HCT116 (cell line): Measurements from ENCODE around the gene MIF4GD. TPM values are rescaled to one million over a fixed set of nuclear protein-coding genes. Genes with fewer than 3 reads are reported as not detected.

Experiments used
- ATAC-seq: fragments of 200-7000 bp; cut with Tn5 transposase; 2 replicates; pipeline ENCODE4 v1.9.1; 2020; ENCODE audit warnings: mild to moderate bottlenecking, moderate library complexity
- BruUV-seq: library from RNA; stranded (reverse); fragments of 400-500 nt; replicated peaks from 2 replicates; lab custom pipeline; 2021; lab: Mats Ljungman, UMichigan
- CTCF ChIA-PET: fragments of 300-600 bp; sonication (Branson Sonifier 250); formaldehyde crosslinking; loops from one replicate; lab custom pipeline; 2021; ENCODE audit warnings: antibody characterized with exemption; lab: Charles Lee
- POLR2A ChIA-PET: fragments of 300-600, 350-600 bp; sonication (Branson Sonifier 250); formaldehyde crosslinking; loops from one replicate; lab custom pipeline; 2021; ENCODE audit warnings: antibody characterized with exemption; lab: Charles Lee
- RAD21 ChIA-PET, 2 experiments: fragments of 300-600 bp; sonication (Branson Sonifier 250); formaldehyde crosslinking; loops; one replicate each; lab custom pipeline; 2023; ENCODE audit warnings: low total read pairs in 2 of 2; ENCODE audit not compliant: uncharacterized antibody in 2 of 2, unreplicated experiment in 2 of 2, low non-redundant PET in 1 of 2; lab: Charles Lee
- DNase-seq: peaks from one replicate; pipeline ENCODE4 v3.0.0-alpha.2; 2010; ENCODE audit warnings: low read depth, low spot score
- H2AFZ ChIP-seq: fragments of 200-600 bp; shearing (Covaris generic), sonication (generic); 2 replicates; pipeline ENCODE4 v1.6.1; 2017; ENCODE audit warnings: low read depth, mixed run types, mixed read lengths, antibody characterized with exemption, low read length; ENCODE audit not compliant: poor library complexity, severe bottlenecking
- H3K27ac ChIP-seq: 2 replicates; pipeline ENCODE4 v1.5.1; 2012; ENCODE audit warnings: low read depth, low read length
- H3K27me3 ChIP-seq: fragments of 200-600 bp; sonication (generic); 2 replicates; pipeline ENCODE4 v1.6.1; 2016; ENCODE audit warnings: mixed run types, low read length, mixed read lengths; ENCODE audit not compliant: insufficient read depth
- H3K36me3 ChIP-seq, 2 experiments: fragments of 200-500 bp in 1 of 2; fragments of 200-600 bp in 1 of 2; sonication (Bioruptor generic) in 1 of 2; sonication (generic) in 1 of 2; 2 replicates each; pipeline versions ENCODE4 v1.5.1 to v1.6.1; 2014 to 2016; ENCODE audit warnings: low read length in 2 of 2, inconsistent platforms in 1 of 2, mixed read lengths in 1 of 2, mixed run types in 1 of 2; ENCODE audit not compliant: insufficient read depth in 2 of 2, control insufficient read depth in 1 of 2
- H3K4me1 ChIP-seq, 2 experiments: fragments of 200-600 bp in 1 of 2; sonication (generic) in 1 of 2; 2 replicates each; pipeline versions ENCODE4 v1.5.1 to v1.6.1; 2012 to 2017; ENCODE audit warnings: low read length in 2 of 2, inconsistent platforms in 1 of 2, mild to moderate bottlenecking in 1 of 2, mixed read lengths in 1 of 2, mixed run types in 1 of 2, moderate library complexity in 1 of 2; ENCODE audit not compliant: insufficient read depth in 2 of 2, control insufficient read depth in 1 of 2
- H3K4me2 ChIP-seq: fragments of 200-600 bp; sonication (generic); 2 replicates; pipeline ENCODE4 v1.6.1; 2017; ENCODE audit warnings: mixed run types, low read length, mixed read lengths
- H3K4me3 ChIP-seq, 2 experiments: fragments of 200-600 bp in 1 of 2; sonication (generic) in 1 of 2; replicated peaks in 1 of 2; 2 replicates each; pipeline ENCODE4 v1.5.1; 2011 to 2016; ENCODE audit warnings: low read length in 2 of 2, control low read depth in 1 of 2, low read depth in 1 of 2, mild to moderate bottlenecking in 1 of 2, mixed read lengths in 1 of 2, mixed run types in 1 of 2
- H3K79me2 ChIP-seq: fragments of 200-600 bp; sonication (generic); 2 replicates; pipeline ENCODE4 v1.6.1; 2017; ENCODE audit warnings: mild to moderate bottlenecking, mixed run types, low read length, moderate library complexity, mixed read lengths; ENCODE audit not compliant: insufficient read depth
- H3K9ac ChIP-seq: fragments of 200-600 bp; sonication (generic); 2 replicates; pipeline ENCODE4 v1.6.1; 2016; ENCODE audit warnings: low read length, mixed read lengths
- H3K9me2 ChIP-seq: fragments of 200-600 bp; sonication (generic), shearing (Covaris generic); 2 replicates; pipeline ENCODE4 v1.6.1; 2017; ENCODE audit warnings: mixed run types, mild to moderate bottlenecking, moderate library complexity; ENCODE audit not compliant: insufficient read depth
- H3K9me3 ChIP-seq, 2 experiments: fragments of 200-500 bp in 1 of 2; fragments of 200-600 bp in 1 of 2; sonication (Bioruptor generic) in 1 of 2; sonication (generic) in 1 of 2; 2 replicates each; pipeline ENCODE4 v1.6.1; 2014 to 2017; ENCODE audit warnings: low read length in 2 of 2, mixed read lengths in 2 of 2, inconsistent platforms in 1 of 2, low read depth in 1 of 2, mild to moderate bottlenecking in 1 of 2, mixed run types in 1 of 2, moderate library complexity in 1 of 2; ENCODE audit not compliant: control insufficient read depth in 1 of 2, insufficient read depth in 1 of 2
- H4K20me1 ChIP-seq: fragments of 200-600 bp; sonication (generic), shearing (Covaris generic); 2 replicates; pipeline ENCODE4 v1.6.1; 2017; ENCODE audit warnings: mixed run types, mild to moderate bottlenecking, moderate library complexity; ENCODE audit not compliant: insufficient read depth
- CBX3 ChIP-seq: IDR thresholded peaks from 2 replicates; pipeline ENCODE4 v1.6.1; 2012; ENCODE audit warnings: low read depth
- CEBPB ChIP-seq: IDR thresholded peaks from 2 replicates; pipeline ENCODE4 v1.6.1; 2012; ENCODE audit warnings: low read depth
- CTCF ChIP-seq, 3 experiments: fragments of 200-600 bp in 1 of 3; sonication (generic) in 1 of 3; IDR thresholded peaks in 2 of 3; conservative IDR thresholded peaks in 1 of 3; 2 replicates each; pipeline ENCODE4 v1.5.1; 2012 to 2017; ENCODE audit warnings: low read depth in 2 of 3, low read length in 2 of 3, antibody characterized with exemption in 1 of 3, borderline replicate concordance in 1 of 3, control low read depth in 1 of 3, mild to moderate bottlenecking in 1 of 3, mixed read lengths in 1 of 3, mixed run types in 1 of 3, moderate library complexity in 1 of 3; ENCODE audit not compliant: insufficient read depth in 1 of 3
- EGR1 ChIP-seq: IDR thresholded peaks from 2 replicates; pipeline ENCODE4 v1.6.1; 2012; ENCODE audit warnings: low read depth
- EZH2 ChIP-seq: fragments of 200-600 bp; sonication (generic); IDR thresholded peaks from 2 replicates; pipeline ENCODE4 v1.6.1; 2017; ENCODE audit warnings: antibody characterized with exemption, mixed run types
- FOSL1 ChIP-seq: IDR thresholded peaks from 2 replicates; pipeline ENCODE4 v1.6.1; 2012; ENCODE audit warnings: low read depth
- JUND ChIP-seq: IDR thresholded peaks from 2 replicates; pipeline ENCODE4 v1.6.1; 2012
- RAD21 ChIP-seq: IDR thresholded peaks from 2 replicates; pipeline ENCODE4 v1.6.1; 2012; ENCODE audit warnings: low read depth, mild to moderate bottlenecking
- SIN3A ChIP-seq: IDR thresholded peaks from 2 replicates; pipeline ENCODE4 v1.6.1; 2012; ENCODE audit warnings: low read depth
- SP1 ChIP-seq: IDR thresholded peaks from 2 replicates; pipeline ENCODE4 v1.6.1; 2012; ENCODE audit warnings: low read depth
- ZFX ChIP-seq: fragments of 450-650 bp; IDR thresholded peaks from 2 replicates; pipeline ENCODE4 v1.6.1; 2017
- intact Hi-C: fragments of 100-400 bp; cut with micrococcal nuclease; formaldehyde crosslinking; loops from 2 replicates; pipeline ENCODE4 v1.10.0; 2022
- total RNA-seq: library from RNA; stranded (reverse); gene quantifications from one replicate; pipeline ENCODE4 v1.2.1, GENCODE V29; 2021; ENCODE audit not compliant: unreplicated experiment

Gene MIF4GD
- total RNA-seq, 1 experiment from 2014 or later, result 35.2 TPM

- no peak overlapping the region for H3K9ac ChIP-seq
- RAD21 ChIA-PET, result interaction anchor here in 1 of 2 experiments (0.7 kb wide), 1 partner anchor 8 kb away, joined by 4 read pairs; no protein-coding TSS in a partner anchor
- no TSS peak for BruUV-seq
Observed at GRCh38 chr17:75316253-75316652, 45.2 kb upstream of the MIF4GD start.

GRCh38 chr17:75315541-75316243 is 44.7 kb upstream of the MIF4GD start:
- TF ChIP-seq CBX3 (no peak), EZH2 (no peak), EGR1 (no peak), CTCF (IDR thresholded peaks at IDR 0.05 in 2 of 3, conservative IDR thresholded peaks at IDR 0.05 in 1 of 3; ENCODE audit: borderline replicate concordance in 1 of 3, insufficient read depth in 1 of 3, low read depth in 2 of 3, low read length in 2 of 3) (no peak), CEBPB (no peak), FOSL1 (no peak), RAD21 (no peak), SIN3A (no peak)
- Histone ChIP-seq H3K9me3 (no peaks in the 10 kb centered on the region), H3K9me2 (no peaks in the 10 kb centered on the region), H3K4me2 (no peak overlapping the region), H2AFZ (no peak overlapping the region), H3K79me2 (no peaks in the 10 kb centered on the region), H3K27me3 (no peaks in the 10 kb centered on the region), H3K9ac (no peak overlapping the region), H4K20me1 (no peaks in the 10 kb centered on the region), H3K4me1 (peaks cover 0 to 10% of the 10 kb centered on the region in 2 experiments; a peak in 2 of 4 replicates), H3K36me3 (peaks cover 14 to 15% of the 10 kb centered on the region in 2 experiments; a peak in 3 of 4 replicates), H3K4me3 (no peak overlapping the region), H3K27ac (no peak overlapping the region)
- DNase-seq (no peak), ATAC-seq (peak; percentile 14; the same call in 1 of the 2 replicates)
- RAD21 ChIA-PET, result interaction anchor here (0.6 to 0.7 kb wide), 3 partner anchors 48 to 140 kb away, joined by 3 read pairs; no protein-coding TSS in a partner anchor
- POLR2A ChIA-PET, result interaction anchor here (1.2 to 1.3 kb wide), 2 partner anchors 26 to 83 kb away, joined by 3 read pairs; partner anchors contain the start of gene SLC25A19
- no TSS peak for BruUV-seq
- CTCF ChIA-PET, result interaction anchor here (0.6 kb wide), 1 partner anchor 9 kb away, joined by 3 read pairs; no protein-coding TSS in a partner anchor
- intact Hi-C loops, result no loop called here

More at GRCh38 chr17:75316253-75316652, 45.2 kb upstream of the MIF4GD start:
- intact Hi-C loops, result no loop called here
- 0 out of 2 replicates have a peak, but pooled peaks have one; percentile 21 for ATAC-seq
- Histone ChIP-seq H3K79me2 (no peaks in the 10 kb centered on the region), H4K20me1 (no peaks in the 10 kb centered on the region), H3K36me3 (peaks cover 18 to 19% of the 10 kb centered on the region in 2 experiments; a peak in 3 of 4 replicates), H3K27me3 (no peaks in the 10 kb centered on the region), H2AFZ (no peak overlapping the region), H3K4me3 (no peak overlapping the region), H3K4me2 (no peak overlapping the region), H3K9me3 (no peaks in the 10 kb centered on the region), H3K9me2 (no peaks in the 10 kb centered on the region), H3K4me1 (peaks cover 0 to 8% of the 10 kb centered on the region in 2 experiments; a peak in 1 of 4 replicates), H3K27ac (no peak overlapping the region)
- ChIA-PET POLR2A (interaction anchor here (1.2 to 1.3 kb wide), 2 partner anchors 27 to 82 kb away, joined by 3 read pairs; partner anchors contain the start of gene SLC25A19), CTCF (interaction anchor here (1.7 kb wide), 1 partner anchor 96 kb away, joined by 4 read pairs; no protein-coding TSS in a partner anchor)
- no peak for DNase-seq
- TF ChIP-seq ZFX (no peak), CEBPB (no peak), JUND (no peak), SP1 (no peak)
